HepG2 (cell line): ENCODE measurements around the gene ZNF226. TPM values are rescaled to one million over a fixed set of nuclear protein-coding genes. Genes with fewer than 3 reads are reported as not detected.

ENCODE experiments used
- ATM ChIP-seq: fragments of 450-650 bp; IDR thresholded peaks from 2 replicates; pipeline ENCODE4 v1.7.1; 2017; ENCODE audit warnings: mild to moderate bottlenecking, borderline replicate concordance
- HNRNPK ChIP-seq: fragments of 200-400 bp; formaldehyde crosslinking; IDR thresholded peaks from 2 replicates; pipeline ENCODE4 v1.6.1; 2018; ENCODE audit warnings: low read length, low read depth, moderate library complexity, mild to moderate bottlenecking; ENCODE audit not compliant: poor library complexity, severe bottlenecking
- KAT2B ChIP-seq: fragments of 150-350 bp; IDR thresholded peaks from 2 replicates; pipeline ENCODE4 v1.6.1; 2014; ENCODE audit warnings: low read depth, low read length, borderline replicate concordance
- KDM5A ChIP-seq: fragments of 200-600 bp; sonication (generic); IDR thresholded peaks from 2 replicates; pipeline ENCODE4 v1.7.0; 2018; ENCODE audit warnings: antibody characterized with exemption, mild to moderate bottlenecking, low read length, borderline replicate concordance
- RBM39 ChIP-seq: fragments of 200-400 bp; formaldehyde crosslinking; IDR thresholded peaks from one replicate; pipeline ENCODE4 v1.6.1; 2018; ENCODE audit warnings: antibody characterized with exemption, mild to moderate bottlenecking, low read depth, low read length; ENCODE audit not compliant: poor library complexity, severe bottlenecking
- polyA plus RNA-seq, 8 experiments: library from polyadenylated mRNA; depleted of rRNA in 3 of 8; stranded (reverse) in 7 of 8; unstranded in 1 of 8; fragments of >200 nt; fragmentation: Illumina TruSeq in 4 of 8; extraction: Trizol in 4 of 8; gene quantifications; 2 replicates each; pipeline versions ENCODE4 v1.2.1 to v1.2.3, GENCODE V29; 2011 to 2016; ENCODE audit warnings: low read depth in 4 of 8, missing spikeins in 1 of 8, mixed read lengths in 1 of 8; ENCODE audit not compliant: insufficient read depth in 1 of 8
- total RNA-seq, 5 experiments: library from RNA; depleted of rRNA; stranded (reverse); fragments of >200 nt; fragmentation: Illumina TruSeq; extraction: Trizol; gene quantifications; 2 replicates each; pipeline ENCODE4 v1.2.3, GENCODE V29; 2016; ENCODE audit warnings: low read depth in 1 of 5
- TF ChIP-seq, protein P1 (sequence below), 2 experiments: fragments of 450-650 bp in 1 of 2; sonication (generic) in 1 of 2; formaldehyde crosslinking in 1 of 2; IDR thresholded peaks; 2 replicates each; pipeline versions ENCODE4 v1.6.1 to v1.8.0; 2016 to 2022; ENCODE audit warnings: antibody characterized with exemption in 1 of 2, mild to moderate bottlenecking in 1 of 2, missing genetic modification reagents in 1 of 2
- TF ChIP-seq, protein P2 (sequence below): sonication (generic); formaldehyde crosslinking; IDR thresholded peaks from 2 replicates; pipeline ENCODE4 v1.4.0; 2020; ENCODE audit warnings: missing genetic modification reagents, borderline replicate concordance
- TF ChIP-seq, protein P3 (sequence below): sonication (generic); formaldehyde crosslinking; IDR thresholded peaks from 2 replicates; pipeline ENCODE4 v1.5.1; 2020; ENCODE audit warnings: missing genetic modification reagents, mild to moderate bottlenecking, borderline replicate concordance
- TF ChIP-seq, protein P4 (sequence below): IDR thresholded peaks from 2 replicates; pipeline ENCODE4 v1.6.1; 2016; ENCODE audit warnings: mild to moderate bottlenecking

ZNF226 gene
- total and polyA plus RNA-seq, 2 of the 13 experiments (the other 11 are each of a cell fraction or from before 2014, with no cell fraction given): 8.3 to 16.0 TPM

DNA sequence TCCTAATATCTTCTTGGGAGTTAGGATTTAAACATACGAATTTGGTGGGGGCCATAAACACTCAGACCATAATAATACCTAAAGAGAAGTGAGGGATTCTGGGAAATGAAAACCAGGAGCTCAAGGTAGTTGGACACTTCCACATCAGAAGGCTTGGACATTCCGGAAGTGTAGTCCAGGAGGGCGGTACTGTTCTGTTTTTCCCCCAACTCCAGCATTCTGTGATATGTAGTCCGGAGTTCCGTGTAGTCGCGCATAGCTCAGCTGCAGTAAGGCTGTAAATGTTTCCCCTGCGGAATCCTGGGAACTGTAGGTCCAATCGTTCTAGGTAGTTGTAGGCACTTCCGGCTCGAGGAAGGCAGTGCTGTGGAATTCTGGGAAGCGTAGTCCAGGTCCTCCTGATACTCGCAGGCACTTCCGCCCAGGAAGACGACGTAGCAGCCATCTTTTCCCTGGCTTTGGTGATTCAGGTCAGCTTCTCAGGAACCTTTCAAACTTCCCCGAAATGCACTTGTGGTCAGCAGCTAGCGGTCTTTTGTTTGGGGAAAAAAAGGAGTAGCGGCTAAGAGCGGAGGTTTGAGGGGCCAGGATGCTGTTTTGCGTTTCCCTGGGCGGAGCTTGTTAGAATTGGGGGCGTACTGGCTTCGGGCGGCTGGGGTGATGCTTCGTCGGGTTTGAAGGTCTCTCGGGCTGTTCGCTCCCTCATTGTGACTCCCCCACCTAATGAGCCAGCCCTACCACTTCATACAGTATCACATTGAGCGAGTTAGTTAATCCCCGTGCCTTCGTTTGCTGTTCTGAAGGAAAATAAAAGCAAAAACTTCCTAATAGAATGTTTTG lies at the start of gene ZNF226 (continued):
- TF ChIP-seq, protein P1, sequence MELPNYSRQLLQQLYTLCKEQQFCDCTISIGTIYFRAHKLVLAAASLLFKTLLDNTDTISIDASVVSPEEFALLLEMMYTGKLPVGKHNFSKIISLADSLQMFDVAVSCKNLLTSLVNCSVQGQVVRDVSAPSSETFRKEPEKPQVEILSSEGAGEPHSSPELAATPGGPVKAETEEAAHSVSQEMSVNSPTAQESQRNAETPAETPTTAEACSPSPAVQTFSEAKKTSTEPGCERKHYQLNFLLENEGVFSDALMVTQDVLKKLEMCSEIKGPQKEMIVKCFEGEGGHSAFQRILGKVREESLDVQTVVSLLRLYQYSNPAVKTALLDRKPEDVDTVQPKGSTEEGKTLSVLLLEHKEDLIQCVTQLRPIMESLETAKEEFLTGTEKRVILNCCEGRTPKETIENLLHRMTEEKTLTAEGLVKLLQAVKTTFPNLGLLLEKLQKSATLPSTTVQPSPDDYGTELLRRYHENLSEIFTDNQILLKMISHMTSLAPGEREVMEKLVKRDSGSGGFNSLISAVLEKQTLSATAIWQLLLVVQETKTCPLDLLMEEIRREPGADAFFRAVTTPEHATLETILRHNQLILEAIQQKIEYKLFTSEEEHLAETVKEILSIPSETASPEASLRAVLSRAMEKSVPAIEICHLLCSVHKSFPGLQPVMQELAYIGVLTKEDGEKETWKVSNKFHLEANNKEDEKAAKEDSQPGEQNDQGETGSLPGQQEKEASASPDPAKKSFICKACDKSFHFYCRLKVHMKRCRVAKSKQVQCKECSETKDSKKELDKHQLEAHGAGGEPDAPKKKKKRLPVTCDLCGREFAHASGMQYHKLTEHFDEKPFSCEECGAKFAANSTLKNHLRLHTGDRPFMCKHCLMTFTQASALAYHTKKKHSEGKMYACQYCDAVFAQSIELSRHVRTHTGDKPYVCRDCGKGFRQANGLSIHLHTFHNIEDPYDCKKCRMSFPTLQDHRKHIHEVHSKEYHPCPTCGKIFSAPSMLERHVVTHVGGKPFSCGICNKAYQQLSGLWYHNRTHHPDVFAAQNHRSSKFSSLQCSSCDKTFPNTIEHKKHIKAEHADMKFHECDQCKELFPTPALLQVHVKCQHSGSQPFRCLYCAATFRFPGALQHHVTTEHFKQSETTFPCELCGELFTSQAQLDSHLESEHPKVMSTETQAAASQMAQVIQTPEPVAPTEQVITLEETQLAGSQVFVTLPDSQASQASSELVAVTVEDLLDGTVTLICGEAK (IDR thresholded peaks at IDR 0.05): peak; percentile 81
- TF ChIP-seq, protein P1 (CRISPR knock-in tag; IDR thresholded peaks at IDR 0.05): peak; percentile 56; the same call in 1 of the 2 replicates
- TF ChIP-seq, protein P2, sequence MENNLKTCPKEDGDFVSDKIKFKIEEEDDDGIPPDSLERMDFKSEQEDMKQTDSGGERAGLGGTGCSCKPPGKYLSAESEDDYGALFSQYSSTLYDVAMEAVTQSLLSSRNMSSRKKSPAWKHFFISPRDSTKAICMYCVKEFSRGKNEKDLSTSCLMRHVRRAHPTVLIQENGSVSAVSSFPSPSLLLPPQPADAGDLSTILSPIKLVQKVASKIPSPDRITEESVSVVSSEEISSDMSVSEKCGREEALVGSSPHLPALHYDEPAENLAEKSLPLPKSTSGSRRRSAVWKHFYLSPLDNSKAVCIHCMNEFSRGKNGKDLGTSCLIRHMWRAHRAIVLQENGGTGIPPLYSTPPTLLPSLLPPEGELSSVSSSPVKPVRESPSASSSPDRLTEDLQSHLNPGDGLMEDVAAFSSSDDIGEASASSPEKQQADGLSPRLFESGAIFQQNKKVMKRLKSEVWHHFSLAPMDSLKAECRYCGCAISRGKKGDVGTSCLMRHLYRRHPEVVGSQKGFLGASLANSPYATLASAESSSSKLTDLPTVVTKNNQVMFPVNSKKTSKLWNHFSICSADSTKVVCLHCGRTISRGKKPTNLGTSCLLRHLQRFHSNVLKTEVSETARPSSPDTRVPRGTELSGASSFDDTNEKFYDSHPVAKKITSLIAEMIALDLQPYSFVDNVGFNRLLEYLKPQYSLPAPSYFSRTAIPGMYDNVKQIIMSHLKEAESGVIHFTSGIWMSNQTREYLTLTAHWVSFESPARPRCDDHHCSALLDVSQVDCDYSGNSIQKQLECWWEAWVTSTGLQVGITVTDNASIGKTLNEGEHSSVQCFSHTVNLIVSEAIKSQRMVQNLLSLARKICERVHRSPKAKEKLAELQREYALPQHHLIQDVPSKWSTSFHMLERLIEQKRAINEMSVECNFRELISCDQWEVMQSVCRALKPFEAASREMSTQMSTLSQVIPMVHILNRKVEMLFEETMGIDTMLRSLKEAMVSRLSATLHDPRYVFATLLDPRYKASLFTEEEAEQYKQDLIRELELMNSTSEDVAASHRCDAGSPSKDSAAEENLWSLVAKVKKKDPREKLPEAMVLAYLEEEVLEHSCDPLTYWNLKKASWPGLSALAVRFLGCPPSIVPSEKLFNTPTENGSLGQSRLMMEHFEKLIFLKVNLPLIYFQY (CRISPR knock-in tag): no peak
- TF ChIP-seq ATM (no peak), KAT2B (no peak), RBM39 (no peak), HNRNPK (no peak), KDM5A (peak; percentile 66; the same call in 1 of the 2 replicates)
- TF ChIP-seq, protein P3, sequence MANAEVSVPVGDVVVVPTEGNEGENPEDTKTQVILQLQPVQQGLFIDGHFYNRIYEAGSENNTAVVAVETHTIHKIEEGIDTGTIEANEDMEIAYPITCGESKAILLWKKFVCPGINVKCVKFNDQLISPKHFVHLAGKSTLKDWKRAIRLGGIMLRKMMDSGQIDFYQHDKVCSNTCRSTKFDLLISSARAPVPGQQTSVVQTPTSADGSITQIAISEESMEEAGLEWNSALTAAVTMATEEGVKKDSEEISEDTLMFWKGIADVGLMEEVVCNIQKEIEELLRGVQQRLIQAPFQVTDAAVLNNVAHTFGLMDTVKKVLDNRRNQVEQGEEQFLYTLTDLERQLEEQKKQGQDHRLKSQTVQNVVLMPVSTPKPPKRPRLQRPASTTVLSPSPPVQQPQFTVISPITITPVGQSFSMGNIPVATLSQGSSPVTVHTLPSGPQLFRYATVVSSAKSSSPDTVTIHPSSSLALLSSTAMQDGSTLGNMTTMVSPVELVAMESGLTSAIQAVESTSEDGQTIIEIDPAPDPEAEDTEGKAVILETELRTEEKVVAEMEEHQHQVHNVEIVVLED (CRISPR knock-in tag): peak; percentile 86; the same call in 1 of the 2 replicates
- TF ChIP-seq, protein P4, sequence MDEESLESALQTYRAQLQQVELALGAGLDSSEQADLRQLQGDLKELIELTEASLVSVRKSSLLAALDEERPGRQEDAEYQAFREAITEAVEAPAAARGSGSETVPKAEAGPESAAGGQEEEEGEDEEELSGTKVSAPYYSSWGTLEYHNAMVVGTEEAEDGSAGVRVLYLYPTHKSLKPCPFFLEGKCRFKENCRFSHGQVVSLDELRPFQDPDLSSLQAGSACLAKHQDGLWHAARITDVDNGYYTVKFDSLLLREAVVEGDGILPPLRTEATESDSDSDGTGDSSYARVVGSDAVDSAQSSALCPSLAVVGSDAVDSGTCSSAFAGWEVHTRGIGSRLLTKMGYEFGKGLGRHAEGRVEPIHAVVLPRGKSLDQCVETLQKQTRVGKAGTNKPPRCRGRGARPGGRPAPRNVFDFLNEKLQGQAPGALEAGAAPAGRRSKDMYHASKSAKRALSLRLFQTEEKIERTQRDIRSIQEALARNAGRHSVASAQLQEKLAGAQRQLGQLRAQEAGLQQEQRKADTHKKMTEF (CRISPR knock-in tag): peak; percentile 69; the same call in 1 of the 2 replicates
